HepG2 (cell line): ENCODE measurements around the gene KCNN2. TPM values are rescaled to one million over a fixed set of nuclear protein-coding genes. Genes with fewer than 3 reads are reported as not detected.

Source experiments
- ATAC-seq: fragments of 200-7000 bp; cut with Tn5 transposase; 3 replicates; pipeline ENCODE4 v1.9.1; 2020; ENCODE audit warnings: mild to moderate bottlenecking, moderate library complexity
- BruUV-seq: library from RNA; stranded (reverse); fragments of 400-500 nt; replicated peaks from 2 replicates; lab custom pipeline; 2021; lab: Mats Ljungman, UMichigan
- CTCF ChIA-PET: fragments of 300-600 bp; formaldehyde crosslinking; extraction: SDS; loops from one replicate; lab custom pipeline; 2021; ENCODE audit warnings: low total read pairs, inconsistent platforms, low intra/inter-chr PET ratio; lab: Yijun Ruan, JAX
- POLR2A ChIA-PET: fragments of 350-600 bp; sonication (Branson Sonifier 250); formaldehyde crosslinking; loops from one replicate; lab custom pipeline; 2020; ENCODE audit warnings: antibody characterized with exemption, inconsistent platforms; lab: Yijun Ruan, JAX
- DNase-seq: peaks from one replicate; pipeline ENCODE4 v3.0.0-alpha.2; 2015; ENCODE audit warnings: low spot score
- FAIRE-seq: peaks from 3 replicates; lab custom pipeline; 2011; peaks lifted over from hg19 to GRCh38; lab: Jason Lieb, UNC
- H2AFZ ChIP-seq: one replicate; pipeline ENCODE4 v1.6.1; 2011; ENCODE audit warnings: low read length, inconsistent platforms
- H3K27ac ChIP-seq: fragments of 300-600 bp; 3 replicates; pipeline ENCODE4 v1.8.0; 2011; ENCODE audit warnings: mixed run types, mild to moderate bottlenecking, mixed read lengths, low read length, inconsistent platforms; ENCODE audit not compliant: insufficient read depth; ENCODE audit errors: extremely low read length
- H3K27me3 ChIP-seq, 2 experiments: fragments of 200-600 bp in 1 of 2; 2 replicates in 1 of 2; 3 replicates in 1 of 2; pipeline versions ENCODE4 v1.6.0 to v1.8.0; 2011; ENCODE audit warnings: low read length in 2 of 2, mild to moderate bottlenecking in 2 of 2, moderate library complexity in 2 of 2, inconsistent platforms in 1 of 2; ENCODE audit not compliant: insufficient read depth in 2 of 2, control insufficient read depth in 1 of 2
- H3K36me3 ChIP-seq, 2 experiments: fragments of 200-600 bp in 1 of 2; replicated peaks in 1 of 2; 2 replicates in 1 of 2; 3 replicates in 1 of 2; pipeline versions ENCODE4 v1.5.1 to v1.8.0; 2011; ENCODE audit warnings: low read length in 2 of 2, inconsistent platforms in 1 of 2; ENCODE audit not compliant: insufficient read depth in 2 of 2, control insufficient read depth in 1 of 2
- H3K4me1 ChIP-seq: 2 replicates; pipeline ENCODE4 v1.5.1; 2012; ENCODE audit warnings: low read length, inconsistent platforms; ENCODE audit not compliant: insufficient read depth
- H3K4me2 ChIP-seq: 2 replicates; pipeline ENCODE4 v1.6.0; 2011; ENCODE audit warnings: low read depth, low read length, inconsistent platforms
- H3K4me3 ChIP-seq, 3 experiments: fragments of 200-600 bp in 1 of 3; sonication (generic), shearing (Covaris generic) in 1 of 3; replicated peaks in 1 of 3; 2 replicates each; pipeline ENCODE4 v1.5.1; 2011 to 2016; ENCODE audit warnings: low read length in 3 of 3, inconsistent platforms in 2 of 3, low read depth in 2 of 3, mild to moderate bottlenecking in 2 of 3, control low read depth in 1 of 3, mixed read lengths in 1 of 3; ENCODE audit not compliant: insufficient read depth in 1 of 3
- H3K79me2 ChIP-seq: one replicate; pipeline ENCODE4 v1.6.1; 2011; ENCODE audit warnings: low read length, inconsistent platforms; ENCODE audit not compliant: insufficient read depth
- H3K9ac ChIP-seq: 2 replicates; pipeline ENCODE4 v1.6.0; 2011; ENCODE audit warnings: mild to moderate bottlenecking, low read depth, low read length, inconsistent platforms; ENCODE audit not compliant: insufficient read depth
- H3K9me3 ChIP-seq: 2 replicates; pipeline ENCODE4 v1.5.1; 2012; ENCODE audit warnings: mild to moderate bottlenecking, low read length
- H4K20me1 ChIP-seq: 2 replicates; pipeline ENCODE4 v1.6.0; 2011; ENCODE audit warnings: inconsistent platforms, mild to moderate bottlenecking, low read length, moderate library complexity; ENCODE audit not compliant: insufficient read depth
- ARNT ChIP-seq: fragments of 450-650 bp; IDR thresholded peaks from 2 replicates; pipeline ENCODE4 v1.6.1; 2017
- ATF1 ChIP-seq: IDR thresholded peaks from 2 replicates; pipeline ENCODE4 v1.6.1; 2016; ENCODE audit warnings: mild to moderate bottlenecking, control low read depth
- EEA1 ChIP-seq: sonication (generic); formaldehyde crosslinking; IDR thresholded peaks from 2 replicates; pipeline ENCODE4 v1.5.1; 2020; ENCODE audit warnings: mild to moderate bottlenecking, missing genetic modification reagents, borderline replicate concordance
- IRF1 ChIP-seq: sonication (generic); formaldehyde crosslinking; IDR thresholded peaks from 2 replicates; pipeline ENCODE4 v1.4.0; 2020; ENCODE audit warnings: low read depth, mild to moderate bottlenecking, missing genetic modification reagents
- KDM5B ChIP-seq: sonication (generic); formaldehyde crosslinking; IDR thresholded peaks from 2 replicates; pipeline ENCODE4 v1.4.0; 2020; ENCODE audit warnings: missing genetic modification reagents, mild to moderate bottlenecking, borderline replicate concordance
- KMT2A ChIP-seq: sonication (generic); formaldehyde crosslinking; IDR thresholded peaks from 2 replicates; pipeline ENCODE4 v1.4.0; 2020; ENCODE audit warnings: missing genetic modification reagents
- MBNL3 ChIP-seq: fragments of 250-450 bp; sonication (Bioruptor Pico); conservative IDR thresholded peaks from 2 replicates; pipeline ENCODE4 v1.8.0; 2022; ENCODE audit warnings: mild to moderate bottlenecking, inconsistent platforms
- MEF2D ChIP-seq: sonication (generic); formaldehyde crosslinking; IDR thresholded peaks from 2 replicates; pipeline ENCODE4 v1.5.1; 2020; ENCODE audit warnings: mild to moderate bottlenecking, missing genetic modification reagents
- MYNN ChIP-seq: sonication (generic); formaldehyde crosslinking; IDR thresholded peaks from 2 replicates; pipeline ENCODE4 v1.4.0; 2020; ENCODE audit warnings: mild to moderate bottlenecking, low read depth, missing genetic modification reagents
- PRDM10 ChIP-seq: sonication (generic); formaldehyde crosslinking; IDR thresholded peaks from 2 replicates; pipeline ENCODE4 v1.4.0; 2020; ENCODE audit warnings: low read depth, missing genetic modification reagents
- SKI ChIP-seq: fragments of 450-650 bp; IDR thresholded peaks from one replicate; pipeline ENCODE4 v1.6.1; 2018; ENCODE audit warnings: mild to moderate bottlenecking; ENCODE audit not compliant: partially characterized antibody
- ZNF121 ChIP-seq: sonication (generic); formaldehyde crosslinking; IDR thresholded peaks from 2 replicates; pipeline ENCODE4 v1.5.0; 2020; ENCODE audit warnings: mild to moderate bottlenecking, missing genetic modification reagents
- ZNF136 ChIP-seq: sonication (generic); formaldehyde crosslinking; IDR thresholded peaks from 2 replicates; pipeline ENCODE4 v1.8.1; 2022; ENCODE audit warnings: low read depth, mild to moderate bottlenecking, moderate library complexity, missing genetic modification reagents
- ZNF280D ChIP-seq: sonication (generic); formaldehyde crosslinking; IDR thresholded peaks from 2 replicates; pipeline ENCODE4 v1.5.1; 2020; ENCODE audit warnings: mild to moderate bottlenecking, missing genetic modification reagents
- WGBS: methylation state at CpG from one replicate; pipeline ENCODE4 v1.1.6; 2017; ENCODE audit warnings: low lambda C conversion rate; 5-methylcytosine and 5-hydroxymethylcytosine counted together
- in situ Hi-C: cut with HindIII; loops from 2 replicates; pipeline ENCODE4 v1.10.0; 2017; ENCODE audit warnings: low pct_unique_long_range_greater_than_20kb; ENCODE audit not compliant: extremely low pct_ligation_motif_present
- intact Hi-C: fragments of 100-400 bp; cut with micrococcal nuclease; formaldehyde crosslinking; loops from one replicate; pipeline ENCODE4 v1.10.0; 2022; ENCODE audit not compliant: unreplicated experiment
- polyA plus RNA-seq, 8 experiments: library from polyadenylated mRNA; depleted of rRNA in 3 of 8; stranded (reverse) in 7 of 8; unstranded in 1 of 8; fragments of >200 nt; fragmentation: Illumina TruSeq in 4 of 8; extraction: Trizol in 4 of 8; gene quantifications; 2 replicates each; pipeline versions ENCODE4 v1.2.1 to v1.2.3, GENCODE V29; 2011 to 2016; ENCODE audit warnings: low read depth in 4 of 8, missing spikeins in 1 of 8, mixed read lengths in 1 of 8; ENCODE audit not compliant: insufficient read depth in 1 of 8
- total RNA-seq, 5 experiments: library from RNA; depleted of rRNA; stranded (reverse); fragments of >200 nt; fragmentation: Illumina TruSeq; extraction: Trizol; gene quantifications; 2 replicates each; pipeline ENCODE4 v1.2.3, GENCODE V29; 2016; ENCODE audit warnings: low read depth in 1 of 5

Gene KCNN2
- total and polyA plus RNA-seq, 2 of the 13 experiments (the other 11 are each of a cell fraction or from before 2014, with no cell fraction given) = not detected

GRCh38 chr5:114419959-114420358 lies 58.1 kb downstream of the KCNN2 start (continued):
- TF ChIP-seq PRDM10 (no peak), EEA1 (CRISPR knock-in tag) (no peak)

- H3K4me3 ChIP-seq = no peak overlapping the region
- in situ Hi-C loops = loop anchor here (25.0 kb wide), 1 partner anchor 340 kb away; no protein-coding TSS in a partner anchor
- no peaks in the 10 kb centered on the region for H3K9me3 ChIP-seq
- H3K36me3 ChIP-seq = no peaks in the 10 kb centered on the region
- H3K4me1 ChIP-seq = no peaks in the 10 kb centered on the region
- no TSS peak for BruUV-seq
- CTCF ChIA-PET = no interaction called here
- POLR2A ChIA-PET = no interaction called here
- intact Hi-C loops = no loop called here
- no peaks in the 10 kb centered on the region for H3K27me3 ChIP-seq
- ATAC-seq = no peak
- no peak overlapping the region for H3K27ac ChIP-seq
- no peak overlapping the region for H3K9ac ChIP-seq
- WGBS = 0% methylated on average over 1 of the region's 1 CpG
- H3K79me2 ChIP-seq = no peaks in the 10 kb centered on the region
- TF ChIP-seq ARNT = no peak
- no peak for TF ChIP-seq KMT2A (CRISPR knock-in tag)
- TF ChIP-seq ATF1 (CRISPR knock-in tag) = no peak
- no peak for TF ChIP-seq KDM5B (CRISPR knock-in tag)
- no peak for TF ChIP-seq SKI
- TF ChIP-seq ZNF136 = no peak
- TF ChIP-seq MYNN (CRISPR knock-in tag) = no peak
- no peak for TF ChIP-seq ZNF121 (CRISPR knock-in tag)
- no peak for TF ChIP-seq MEF2D (CRISPR knock-in tag)
- no peak for TF ChIP-seq MBNL3
- TF ChIP-seq IRF1 (CRISPR knock-in tag) = no peak
- TF ChIP-seq ZNF280D (CRISPR knock-in tag) = no peak
- TF ChIP-seq, all 625 proteins: peak for 0
- Histone ChIP-seq H2AFZ (no peak overlapping the region), H3K4me2 (no peak overlapping the region), H4K20me1 (no peaks in the 10 kb centered on the region)
- FAIRE-seq (no peak), DNase-seq (no peak)
Observed at GRCh38 chr5:114427204-114427603, 65.3 kb downstream of the KCNN2 start.
